ENCODE data around the gene RFTN1. TPM values are rescaled to one million over a fixed set of nuclear protein-coding genes. Genes with fewer than 3 reads are reported as not detected.

Gene RFTN1
- total RNA-seq, 6 experiments from 2014 or later: 15.1 to 36.0 (median 19.8) TPM

DNA sequence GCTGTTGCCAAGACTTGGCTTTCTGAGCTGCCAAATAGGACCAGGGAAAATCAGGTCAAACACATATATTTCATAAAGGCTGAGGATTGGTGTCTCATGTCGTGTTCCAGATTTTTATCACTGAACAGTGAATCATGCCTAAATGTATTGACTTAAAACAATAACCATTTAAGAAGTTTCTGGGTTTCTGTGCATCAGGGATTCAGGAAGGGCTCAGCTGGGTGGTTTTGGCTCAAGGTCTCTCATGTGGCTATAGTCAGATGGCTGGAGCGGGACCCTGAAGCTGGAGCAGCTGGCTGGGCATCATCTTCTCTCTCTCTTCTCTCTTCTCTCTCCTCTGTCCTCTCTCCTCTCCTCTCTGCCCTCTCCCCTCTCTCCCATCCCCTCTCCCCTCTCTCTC, 10.7 kb upstream of the RFTN1 start:
- ATAC-seq: no peak
- H3K36me3 ChIP-seq: no peaks in the 10 kb centered on the region
- peaks cover 0 to 4% (median 0%) of the 10 kb centered on the region in 4 donors for H3K4me1 ChIP-seq
- no peak for DNase-seq
- H3K27ac ChIP-seq: no peak overlapping the region
- H3K9me3 ChIP-seq: no peaks in the 10 kb centered on the region
- TF ChIP-seq, protein P1, sequence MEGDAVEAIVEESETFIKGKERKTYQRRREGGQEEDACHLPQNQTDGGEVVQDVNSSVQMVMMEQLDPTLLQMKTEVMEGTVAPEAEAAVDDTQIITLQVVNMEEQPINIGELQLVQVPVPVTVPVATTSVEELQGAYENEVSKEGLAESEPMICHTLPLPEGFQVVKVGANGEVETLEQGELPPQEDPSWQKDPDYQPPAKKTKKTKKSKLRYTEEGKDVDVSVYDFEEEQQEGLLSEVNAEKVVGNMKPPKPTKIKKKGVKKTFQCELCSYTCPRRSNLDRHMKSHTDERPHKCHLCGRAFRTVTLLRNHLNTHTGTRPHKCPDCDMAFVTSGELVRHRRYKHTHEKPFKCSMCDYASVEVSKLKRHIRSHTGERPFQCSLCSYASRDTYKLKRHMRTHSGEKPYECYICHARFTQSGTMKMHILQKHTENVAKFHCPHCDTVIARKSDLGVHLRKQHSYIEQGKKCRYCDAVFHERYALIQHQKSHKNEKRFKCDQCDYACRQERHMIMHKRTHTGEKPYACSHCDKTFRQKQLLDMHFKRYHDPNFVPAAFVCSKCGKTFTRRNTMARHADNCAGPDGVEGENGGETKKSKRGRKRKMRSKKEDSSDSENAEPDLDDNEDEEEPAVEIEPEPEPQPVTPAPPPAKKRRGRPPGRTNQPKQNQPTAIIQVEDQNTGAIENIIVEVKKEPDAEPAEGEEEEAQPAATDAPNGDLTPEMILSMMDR (IDR thresholded peaks at IDR 0.05): no peak
- no peaks in the 10 kb centered on the region for H3K27me3 ChIP-seq
- intact Hi-C loops (cut with DNase I): no loop called here
- no peak overlapping the region for H3K4me3 ChIP-seq
- WGBS (ENCODE audit: insufficient coverage, low coverage, low lambda C conversion rate, missing lambda C conversion rate): 85% methylated on average over 2 of the region's 2 CpGs

DNA sequence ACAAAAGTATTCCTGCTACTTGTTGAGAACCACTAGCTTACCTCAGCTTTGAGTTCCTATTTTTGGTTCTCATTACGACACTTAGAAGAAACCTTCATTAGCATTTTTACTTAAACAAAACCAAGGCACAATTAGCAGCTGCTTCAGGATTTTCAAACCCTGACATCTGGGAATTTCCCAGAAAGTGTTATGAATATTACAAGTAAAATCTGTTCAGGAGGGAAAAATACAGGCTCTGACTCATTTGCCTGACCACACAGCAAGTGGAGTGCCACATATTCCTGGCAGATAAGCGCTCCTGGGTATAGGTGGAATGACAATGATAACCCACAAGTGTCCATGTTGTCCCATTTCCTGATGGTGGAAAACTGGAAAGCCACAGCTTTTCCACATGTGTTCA, 10.3 kb upstream of the RFTN1 start:
- ATAC-seq (no peak), DNase-seq (no peak)
- Histone ChIP-seq H3K27me3 (no peaks in the 10 kb centered on the region), H3K4me3 (no peak overlapping the region), H3K9me3 (no peaks in the 10 kb centered on the region), H3K36me3 (no peaks in the 10 kb centered on the region), H3K4me1 (peaks cover 0 to under 1% (median 0%) of the 10 kb centered on the region in 4 donors), H3K27ac (no peak overlapping the region)
- TF ChIP-seq, protein P1 (IDR thresholded peaks at IDR 0.05): no peak
- TF ChIP-seq POLR2A (IDR thresholded peaks at IDR 0.05): no peak
- intact Hi-C loops (cut with DNase I): no loop called here
- 88% methylated on average over 2 of the region's 2 CpGs for WGBS (ENCODE audit: insufficient coverage, low coverage, low lambda C conversion rate, missing lambda C conversion rate)

DNA sequence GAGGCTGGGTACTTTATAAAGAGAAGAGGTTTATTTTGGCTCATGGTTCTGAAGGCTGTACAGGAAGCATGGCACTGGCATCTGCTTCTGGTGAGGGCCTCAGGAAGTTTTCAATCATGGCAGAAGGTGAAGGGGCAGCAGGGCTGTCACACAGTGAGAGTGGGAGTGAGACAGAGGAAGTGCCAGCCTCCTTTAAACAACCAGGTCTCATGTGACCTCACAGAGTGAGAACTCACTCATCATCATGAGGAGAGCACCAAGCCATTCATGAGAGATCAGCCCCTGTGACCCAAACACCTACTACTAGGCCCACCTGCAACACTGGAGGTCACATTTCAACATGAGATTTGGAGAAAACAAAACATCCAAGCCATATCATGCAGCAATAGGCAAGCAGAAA, 9.3 kb upstream of the RFTN1 start:
- intact Hi-C loops (cut with DNase I): no loop called here
- Histone ChIP-seq H3K4me1 (no peaks in the 10 kb centered on the region), H3K9me3 (no peaks in the 10 kb centered on the region), H3K4me3 (no peak overlapping the region), H3K27ac (no peak overlapping the region), H3K36me3 (no peaks in the 10 kb centered on the region), H3K27me3 (no peaks in the 10 kb centered on the region)
- DNase-seq: no peak
- no peak for TF ChIP-seq POLR2A (IDR thresholded peaks at IDR 0.05)
- TF ChIP-seq, protein P1 (IDR thresholded peaks at IDR 0.05): no peak
- ATAC-seq: no peak

DNA sequence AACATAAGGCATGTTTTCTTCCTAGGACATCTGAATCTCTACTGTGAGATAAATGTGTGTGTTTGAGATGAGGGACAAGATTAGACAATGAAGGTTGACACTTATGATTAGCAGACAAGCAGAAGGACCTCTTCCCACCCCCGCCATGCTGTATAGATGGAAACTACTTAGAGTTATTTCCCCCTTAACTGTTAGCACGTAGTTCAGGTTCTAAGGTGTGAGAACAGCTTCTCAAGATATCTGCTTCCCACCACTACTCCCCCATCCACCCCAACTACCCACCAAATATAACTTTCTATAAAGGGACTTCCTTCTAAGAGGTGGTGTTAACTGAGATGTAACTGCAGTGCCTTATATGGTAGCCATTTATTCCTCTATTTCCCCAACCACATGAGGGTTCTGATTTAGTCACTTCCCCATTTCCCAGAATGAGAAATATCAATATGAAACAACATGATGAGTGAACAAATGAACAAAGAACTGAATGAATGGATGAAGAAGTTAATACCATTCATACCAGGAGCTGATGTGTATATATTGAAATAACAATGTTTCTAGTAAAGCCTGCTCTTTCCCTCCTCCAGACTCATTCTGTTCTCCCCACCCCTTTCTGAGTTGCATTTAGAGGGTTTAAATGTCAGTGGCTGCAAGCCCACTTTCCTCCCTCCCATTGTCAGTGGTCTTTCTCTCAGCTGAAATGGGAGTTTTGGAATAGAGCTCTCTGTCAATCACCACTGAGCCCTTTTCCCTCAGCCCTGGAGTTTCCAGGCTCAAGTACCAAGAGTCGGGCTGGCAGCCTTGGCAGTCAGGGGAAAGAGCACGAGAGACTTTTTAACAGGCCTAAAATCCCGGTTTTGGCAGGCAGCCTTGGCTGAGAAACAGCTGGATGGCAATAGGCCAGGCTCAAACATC, 7.7 kb upstream of the RFTN1 start:
- Histone ChIP-seq H3K27ac (no peak overlapping the region), H3K27me3 (no peaks in the 10 kb centered on the region), H3K4me3 (no peak overlapping the region), H3K4me1 (no peaks in the 10 kb centered on the region), H3K9me3 (no peaks in the 10 kb centered on the region), H3K36me3 (no peaks in the 10 kb centered on the region)
- intact Hi-C loops (cut with DNase I): no loop called here
- DNase-seq (no peak), ATAC-seq (no peak)
- TF ChIP-seq POLR2A (IDR thresholded peaks at IDR 0.05): no peak
- TF ChIP-seq, protein P1 (IDR thresholded peaks at IDR 0.05): no peak
- 62% methylated on average over 5 of the region's 5 CpGs for WGBS (ENCODE audit: insufficient coverage, low coverage, low lambda C conversion rate, missing lambda C conversion rate)
